ENCODE measurements around the gene IRF2.

The IRF2 gene

DNA sequence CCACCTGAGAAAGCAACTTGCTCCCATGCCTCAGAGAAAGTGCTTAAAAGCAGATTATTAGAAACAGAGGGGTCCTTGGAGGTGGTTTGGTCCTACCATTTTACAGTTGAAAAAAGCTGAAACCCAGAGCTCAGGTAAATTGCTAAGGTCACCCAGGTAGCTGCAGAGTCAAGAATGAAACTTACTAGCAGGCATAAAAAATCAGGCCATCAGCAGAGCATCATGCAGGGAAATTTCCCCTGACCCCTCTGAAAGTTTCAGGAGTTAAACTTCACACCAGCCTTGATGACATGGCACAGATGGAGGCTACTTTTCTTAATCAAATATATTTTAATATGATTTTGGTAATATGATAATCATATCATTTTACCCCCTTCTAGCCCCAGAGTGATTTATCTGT lies 70.3 kb downstream of the IRF2 start:
- DNase-seq: no peak

DNA sequence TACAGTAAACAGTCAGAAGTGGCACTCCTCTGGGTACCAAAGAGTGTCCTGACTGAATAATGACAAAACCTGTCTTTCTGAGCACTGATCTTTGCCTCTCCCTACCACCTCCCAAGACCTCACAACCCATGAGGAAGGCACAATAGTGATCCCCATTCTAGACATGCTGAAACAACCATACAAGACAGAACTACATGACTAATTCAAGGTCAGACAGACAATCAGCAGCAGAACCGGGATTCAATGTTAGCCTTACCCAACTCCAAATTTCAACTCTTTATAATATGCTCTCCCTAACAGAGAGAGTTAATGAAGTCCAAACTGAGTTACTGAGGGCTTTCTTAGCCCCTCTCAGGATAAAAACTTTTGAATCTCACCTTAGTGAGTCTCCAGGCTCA lies 71.0 kb downstream of the IRF2 start:
- DNase-seq: no peak

DNA sequence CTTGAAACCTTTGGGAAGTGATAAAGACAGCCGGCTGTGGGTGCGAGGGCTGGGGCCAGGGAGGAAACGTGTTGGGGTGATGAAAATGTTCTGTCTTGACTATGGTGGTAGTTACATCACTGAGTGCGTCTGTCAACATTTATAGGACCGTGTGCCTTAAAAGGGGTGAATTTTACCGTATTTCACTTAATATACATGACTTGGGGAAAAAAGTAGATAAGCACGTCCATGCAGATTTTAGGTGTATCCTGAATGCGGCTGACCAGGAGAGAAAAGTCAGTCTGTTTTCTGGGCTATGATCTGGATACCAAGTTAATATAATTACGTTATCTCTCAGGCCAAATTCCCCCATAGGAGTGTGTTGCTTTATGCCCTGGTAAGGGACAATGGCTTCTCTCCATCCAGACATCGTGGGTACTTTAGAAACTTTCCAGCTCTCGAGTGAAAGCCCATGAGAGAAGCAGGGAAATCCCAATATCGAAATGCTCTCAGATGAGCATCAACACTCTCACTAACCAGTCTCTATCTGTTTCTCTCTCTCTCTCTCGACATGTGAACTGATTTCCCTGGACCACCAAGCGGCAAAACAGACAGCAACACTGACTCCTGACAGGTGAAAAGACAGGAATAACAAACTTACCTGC lies 71.5 kb downstream of the IRF2 start:
- DNase-seq: no peak

DNA sequence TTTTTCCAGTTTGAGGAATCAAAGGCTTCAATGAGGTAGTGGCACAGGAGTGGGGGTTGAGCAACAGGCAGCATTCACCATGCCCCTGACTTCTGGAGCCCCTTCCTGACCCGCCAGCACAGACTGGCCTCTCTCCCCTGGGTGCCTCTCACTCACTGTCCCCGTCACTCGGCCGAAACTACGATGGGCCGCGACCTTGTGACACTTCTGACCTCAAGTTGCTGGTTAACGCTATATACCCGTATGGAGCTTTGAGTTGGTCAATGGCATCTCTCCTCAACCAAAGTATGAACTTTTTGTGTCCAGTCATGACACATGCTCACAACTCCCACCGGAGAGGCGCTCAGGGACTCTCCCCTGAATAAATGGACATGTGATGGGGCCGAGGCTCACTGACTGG lies 72.1 kb downstream of the IRF2 start:
- DNase-seq: no peak

DNA sequence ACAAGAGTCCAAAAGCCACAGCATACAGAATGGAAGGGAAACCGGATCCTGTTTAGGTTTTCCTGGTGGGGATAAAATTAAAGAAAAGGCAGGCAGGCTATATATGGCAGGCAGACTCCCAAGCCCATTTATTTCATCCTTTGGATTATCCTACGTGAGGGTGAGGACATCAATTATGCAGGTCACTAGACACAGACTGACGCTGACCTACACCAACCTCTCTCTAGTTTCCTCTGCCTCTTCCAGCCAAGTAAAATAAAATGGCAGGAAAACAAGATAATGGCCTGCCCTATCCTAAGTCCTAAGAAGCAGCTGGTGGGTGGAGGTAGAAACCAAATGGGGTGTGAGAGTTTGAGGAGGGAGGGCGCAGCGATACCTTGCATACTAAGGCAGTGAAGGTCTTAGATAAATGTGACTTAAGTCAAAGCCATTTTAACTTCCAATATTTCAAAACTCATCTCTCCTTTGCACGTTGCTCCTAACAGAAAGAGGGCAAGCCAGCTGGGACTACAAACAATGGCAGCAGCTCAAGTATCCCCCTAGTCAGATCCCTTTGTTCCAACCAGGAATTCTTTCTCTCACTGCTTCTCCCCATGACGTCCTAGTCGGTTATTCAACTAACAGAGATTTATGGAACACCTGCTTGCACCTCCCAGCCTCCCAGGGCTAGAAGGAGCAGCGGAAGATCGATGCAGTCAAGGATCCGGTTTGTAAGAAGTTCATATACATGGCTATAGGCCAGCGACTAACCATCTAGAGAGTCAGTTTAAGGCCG lies 72.8 kb downstream of the IRF2 start:
- no peak for DNase-seq

DNA sequence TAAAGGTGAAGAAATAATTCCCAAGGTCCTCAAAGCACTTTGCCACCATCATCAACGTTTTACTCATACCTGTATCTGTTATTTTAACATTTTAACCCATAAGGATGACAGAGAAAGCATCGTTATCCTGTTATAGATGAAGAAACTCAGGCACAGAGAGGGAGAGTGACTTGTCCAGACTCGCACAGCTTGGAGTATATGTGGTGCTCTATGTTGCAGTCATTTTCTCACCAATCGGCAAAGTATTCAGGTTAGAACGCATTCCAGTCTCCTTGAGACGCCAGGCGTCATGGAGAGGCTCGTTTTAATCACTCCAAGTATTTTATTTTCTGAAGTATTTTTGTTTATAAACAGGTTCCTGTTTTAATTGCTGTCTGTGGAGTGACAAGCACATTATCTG lies 73.5 kb downstream of the IRF2 start:
- DNase-seq: no peak

DNA sequence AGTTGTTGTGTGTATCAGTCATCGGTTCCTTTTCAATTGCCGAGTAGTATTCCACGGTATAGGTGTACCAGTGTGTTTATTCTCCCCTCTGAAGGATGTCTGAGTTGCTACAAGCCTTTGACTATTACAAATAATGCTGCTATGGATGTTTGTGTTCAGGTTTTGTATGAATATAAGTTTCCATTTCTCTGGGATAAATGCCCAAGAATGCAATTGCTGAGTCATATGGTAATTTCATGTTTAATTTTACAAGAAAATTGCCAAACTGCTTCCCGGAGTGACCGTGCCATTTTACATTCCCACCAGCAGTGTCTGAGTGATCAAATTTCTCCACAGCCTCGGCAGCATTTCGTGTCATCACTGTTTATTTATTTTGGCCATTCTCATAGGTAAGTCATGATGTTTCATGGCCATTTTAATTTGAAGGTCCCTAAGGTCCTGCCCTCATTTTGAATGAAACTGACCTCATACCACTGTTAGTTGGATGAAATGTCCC lies 73.9 kb downstream of the IRF2 start:
- DNase-seq: no peak

DNA sequence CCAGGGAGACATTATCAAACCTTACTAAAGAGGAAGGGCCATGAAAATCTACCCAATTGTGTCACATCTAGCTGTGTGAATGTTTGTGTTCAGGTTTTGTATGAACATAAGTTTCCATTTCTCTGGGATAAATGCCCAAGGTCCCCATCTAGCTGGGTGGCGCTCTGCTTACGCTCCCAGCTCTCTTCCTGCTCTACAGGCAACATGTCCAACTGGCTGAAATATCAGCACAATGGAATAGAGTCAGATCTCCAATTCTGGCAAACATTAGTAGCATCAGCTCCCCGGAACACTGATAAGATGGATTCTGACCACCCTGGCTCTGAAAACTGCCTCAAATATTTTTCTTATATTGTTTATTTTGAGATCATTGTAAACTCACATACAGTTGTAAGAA lies 74.8 kb downstream of the IRF2 start:
- DNase-seq: no peak

DNA sequence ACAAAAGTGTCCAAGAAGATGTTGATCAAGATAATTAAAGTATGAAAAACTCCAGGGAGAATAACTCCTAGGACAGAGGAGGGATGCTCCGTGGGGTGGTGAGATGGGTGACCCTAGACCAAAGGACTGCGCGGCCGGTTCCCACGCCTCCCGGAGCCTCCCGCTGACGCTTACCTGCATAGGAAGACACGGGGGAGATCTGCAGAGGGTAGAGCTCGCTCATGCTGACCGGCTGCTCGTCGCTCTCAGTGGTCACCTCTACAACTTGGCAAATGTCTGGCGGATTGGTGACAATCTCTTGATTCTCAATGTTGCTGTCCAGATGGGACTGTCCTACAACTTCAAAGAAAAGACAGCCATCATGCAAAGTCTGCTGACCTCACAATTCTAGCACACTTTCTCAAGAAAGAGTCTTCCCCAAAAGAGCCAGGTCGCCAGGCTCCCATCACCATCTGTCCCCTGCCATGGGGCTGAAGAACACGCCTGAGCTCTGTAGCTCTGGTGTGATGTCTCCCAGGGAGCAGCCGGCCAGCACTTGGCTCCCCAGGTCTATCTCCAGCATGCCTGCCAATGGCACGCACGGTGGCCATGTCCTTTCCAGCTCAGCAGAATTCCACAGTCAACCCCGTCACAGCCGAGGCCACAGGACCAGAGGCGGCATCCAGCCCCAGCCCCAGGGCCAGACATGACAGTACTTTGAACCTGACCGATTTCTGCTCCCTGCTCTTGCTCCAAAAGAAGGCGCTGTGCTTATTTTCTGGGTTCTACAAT lies 75.4 kb downstream of the IRF2 start:
- no peak for DNase-seq

DNA sequence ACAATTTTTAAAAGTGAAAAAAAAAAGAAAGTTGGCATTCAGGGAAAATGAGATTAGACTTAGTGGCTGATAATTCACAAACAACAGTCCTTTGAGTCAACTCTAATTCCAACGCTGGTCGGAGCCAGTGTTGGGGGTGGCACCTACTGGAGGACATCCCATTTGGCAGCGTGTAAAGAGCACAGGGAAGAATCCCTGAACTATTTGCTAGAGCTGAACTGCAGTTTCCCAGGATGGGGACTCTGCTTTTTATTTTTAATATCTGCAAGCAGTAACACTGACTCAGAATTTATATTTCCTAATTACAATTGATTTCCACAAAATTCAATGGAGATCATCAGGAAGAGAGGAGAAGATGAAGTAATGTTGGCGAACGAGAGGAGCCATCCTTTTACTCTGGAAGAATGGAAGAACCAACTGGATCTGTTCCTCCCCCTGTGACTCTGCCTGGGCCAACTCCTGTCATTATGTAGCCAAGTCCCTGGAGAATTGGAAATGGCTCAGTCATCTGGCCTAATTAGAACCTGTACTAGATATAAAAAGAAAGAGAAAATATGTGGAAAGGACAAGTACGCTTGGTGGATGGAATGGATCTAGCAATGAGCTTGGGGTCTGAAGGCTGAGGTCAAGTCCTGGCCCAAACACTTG lies 76.7 kb downstream of the IRF2 start:
- DNase-seq: no peak

DNA sequence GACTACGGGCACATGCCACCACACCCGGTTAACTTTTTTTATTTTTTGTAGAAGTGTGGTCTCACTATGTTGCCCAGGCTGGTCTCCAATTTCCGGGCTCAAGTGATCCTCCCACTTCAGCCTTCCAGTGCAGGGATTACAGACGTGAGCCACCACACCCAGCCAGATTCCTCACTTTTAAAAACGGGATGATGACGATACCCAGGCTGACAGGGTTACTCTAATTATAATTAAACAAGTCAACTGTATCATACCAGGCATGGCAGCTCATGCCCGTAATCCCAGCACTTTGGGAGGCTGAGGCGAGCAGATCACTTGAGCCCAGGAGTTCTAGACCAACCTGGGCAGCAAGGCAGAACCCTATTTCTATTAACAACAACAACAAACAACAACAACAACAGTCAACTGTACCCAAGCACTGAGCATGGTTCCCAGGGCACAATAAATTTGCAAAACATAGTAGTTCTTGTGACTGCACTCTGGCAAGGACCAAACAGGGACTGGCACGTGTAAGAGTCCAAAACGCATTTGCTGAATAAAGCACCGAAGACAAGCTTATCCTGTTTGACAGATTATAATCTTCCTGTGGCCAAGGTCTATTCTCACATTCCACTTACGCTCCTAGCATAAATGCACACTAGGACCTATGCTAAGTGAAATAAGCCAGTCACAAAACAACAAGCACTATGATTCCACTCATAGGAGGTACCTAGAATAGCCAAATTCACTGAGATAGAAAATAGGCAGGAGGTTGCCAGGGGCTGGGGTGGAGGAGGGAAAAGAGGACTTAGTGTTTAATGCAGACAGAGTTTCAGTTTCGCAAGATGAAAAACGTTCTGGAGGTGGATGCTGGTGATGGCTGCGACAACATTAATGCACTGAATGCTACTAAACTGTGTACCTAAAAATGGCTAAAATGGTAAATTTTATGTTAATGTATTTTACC lies 77.5 kb downstream of the IRF2 start:
- no peak for DNase-seq

DNA sequence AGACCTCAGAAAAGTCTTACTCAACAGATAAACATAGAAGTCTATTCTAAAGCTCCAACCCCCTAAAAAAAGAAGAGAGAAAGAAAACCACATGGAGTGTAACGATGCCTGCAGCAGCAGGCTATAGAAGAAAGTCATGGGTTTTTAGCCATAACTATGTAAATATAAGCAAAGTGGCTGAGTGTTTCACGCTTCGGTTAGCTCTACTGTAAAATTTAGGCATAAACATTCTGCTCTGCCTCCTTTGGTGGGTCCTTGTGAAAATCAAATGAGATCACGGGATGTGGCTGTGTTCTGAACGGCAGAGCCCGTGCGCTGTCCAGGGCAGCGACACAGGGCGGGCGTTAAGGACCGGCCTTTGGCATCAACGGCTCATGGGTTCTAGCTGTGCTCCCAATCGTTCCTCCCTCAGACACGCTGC lies 78.4 kb downstream of the IRF2 start:
- DNase-seq: no peak

DNA sequence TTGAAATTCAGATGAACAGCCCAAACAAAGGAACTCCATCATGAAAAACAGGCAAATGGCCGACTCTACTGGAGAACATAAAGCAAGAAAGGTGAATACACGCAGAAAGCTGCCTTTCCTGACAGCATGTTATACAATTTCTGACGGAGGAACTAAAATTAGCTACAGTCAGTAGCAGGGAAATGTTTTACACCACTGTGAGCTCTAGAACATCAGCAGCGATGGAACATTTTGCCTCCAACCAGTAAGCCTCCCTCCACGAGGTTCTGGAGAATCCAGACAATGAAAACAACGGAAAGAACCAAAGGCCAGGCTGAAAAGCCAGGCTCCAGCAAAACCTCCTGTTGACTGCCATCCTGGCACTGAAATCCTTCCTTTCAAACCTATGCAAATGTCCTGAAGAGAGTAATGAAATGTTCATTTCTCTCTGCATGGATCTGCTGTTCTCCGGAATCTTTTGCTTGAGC lies 78.9 kb downstream of the IRF2 start:
- no peak for DNase-seq

DNA sequence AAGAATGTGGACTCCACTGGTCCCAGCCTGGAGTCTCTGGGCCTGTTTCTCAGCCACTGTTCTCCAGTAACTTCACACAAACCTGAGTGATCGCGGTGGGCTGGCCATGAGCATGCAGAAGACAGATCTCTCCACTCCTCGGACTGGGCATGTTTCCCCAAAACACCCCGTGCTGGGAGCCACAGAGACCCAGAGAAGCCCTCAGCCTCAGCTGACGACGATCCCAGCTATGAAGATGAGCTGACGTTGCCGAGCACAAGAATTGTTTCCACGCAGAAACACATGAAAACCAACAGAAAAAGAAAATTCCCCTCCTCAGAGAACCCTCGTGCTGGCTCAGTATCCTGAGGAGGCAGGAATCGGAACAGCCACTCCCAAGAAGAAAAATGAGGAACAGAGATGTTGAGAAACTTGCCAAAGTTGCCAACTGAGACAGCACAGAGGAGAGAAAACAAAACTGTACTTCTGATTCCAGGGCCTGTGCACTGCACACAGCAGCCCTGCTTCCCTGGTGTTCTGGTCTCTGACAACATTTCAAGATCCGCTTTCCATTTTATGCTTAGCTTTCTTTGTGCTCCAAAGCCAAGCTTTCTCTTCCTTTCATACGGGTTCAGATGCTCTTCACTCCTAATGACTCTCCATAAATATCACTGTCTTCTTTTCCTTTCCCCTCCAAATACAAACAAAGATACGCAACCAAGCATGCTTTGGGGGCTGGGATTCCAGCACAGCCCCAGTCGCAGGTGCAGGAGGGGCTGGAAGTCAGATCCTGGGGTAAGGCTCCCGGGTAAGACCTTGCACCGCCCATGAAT lies 81.4 kb downstream of the IRF2 start:
- no peak for DNase-seq

DNA sequence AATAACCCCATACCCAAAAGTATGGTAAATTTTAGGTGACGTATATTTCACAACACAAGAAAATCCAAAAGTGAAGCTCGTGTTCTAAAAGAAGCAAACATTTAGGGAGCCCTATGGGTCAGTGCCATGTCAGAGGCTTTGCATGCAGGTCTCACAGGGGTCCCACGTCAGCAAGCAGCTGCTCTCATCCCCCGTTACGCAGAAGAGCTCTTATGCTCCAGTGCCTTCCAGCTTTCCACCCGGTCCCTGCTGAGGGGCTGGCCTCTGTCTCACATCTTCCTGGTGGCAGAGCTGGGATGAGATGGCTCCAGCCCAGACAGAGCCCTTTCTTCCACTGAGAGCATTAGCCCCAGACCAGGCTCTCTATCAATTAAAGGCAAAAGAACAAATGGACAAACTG lies 82.0 kb downstream of the IRF2 start:
- no peak for DNase-seq

DNA sequence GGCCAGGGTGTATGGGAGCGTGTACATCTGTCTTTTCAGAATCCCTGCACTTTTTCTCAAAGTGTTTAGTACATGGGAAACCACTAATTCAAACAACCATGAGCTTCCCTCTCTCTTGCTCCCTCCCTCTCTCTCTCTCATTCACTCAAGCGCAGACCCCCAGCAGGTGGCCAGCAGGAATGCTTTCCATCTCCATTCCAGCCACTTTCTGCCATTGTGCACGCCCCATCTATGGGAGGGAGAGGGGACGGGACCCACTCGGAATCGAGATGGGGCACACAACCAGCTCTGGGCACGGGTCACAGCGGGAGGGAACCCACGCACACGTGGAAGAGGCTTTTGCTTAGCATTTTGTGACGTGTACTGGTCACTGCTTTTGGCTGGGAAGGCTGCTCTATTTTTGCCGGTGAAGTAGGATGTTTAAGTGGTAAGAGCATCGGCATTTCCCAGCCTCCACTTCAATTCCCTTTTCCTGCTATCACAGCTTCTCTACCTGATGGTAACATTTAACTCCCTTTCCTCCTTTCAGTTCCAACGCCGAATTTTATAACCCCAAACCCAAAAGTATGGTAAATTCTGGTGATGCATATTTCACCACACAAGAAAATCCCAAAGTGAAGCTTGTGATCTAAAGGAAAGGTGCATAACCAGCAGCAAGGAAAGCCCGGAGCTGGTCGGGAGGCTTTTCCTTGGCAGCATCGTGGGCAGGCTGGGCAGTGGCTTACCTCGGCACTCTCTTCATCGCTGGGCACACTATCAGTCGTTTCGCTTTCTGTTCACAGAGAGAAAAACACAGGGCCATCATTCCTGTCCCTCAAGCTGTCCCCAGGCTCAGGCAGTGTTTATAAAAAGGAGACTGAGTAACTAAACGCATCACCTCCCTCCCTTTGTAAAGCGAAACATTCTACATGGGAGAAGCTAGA lies 84.1 kb downstream of the IRF2 start:
- no peak for DNase-seq

DNA sequence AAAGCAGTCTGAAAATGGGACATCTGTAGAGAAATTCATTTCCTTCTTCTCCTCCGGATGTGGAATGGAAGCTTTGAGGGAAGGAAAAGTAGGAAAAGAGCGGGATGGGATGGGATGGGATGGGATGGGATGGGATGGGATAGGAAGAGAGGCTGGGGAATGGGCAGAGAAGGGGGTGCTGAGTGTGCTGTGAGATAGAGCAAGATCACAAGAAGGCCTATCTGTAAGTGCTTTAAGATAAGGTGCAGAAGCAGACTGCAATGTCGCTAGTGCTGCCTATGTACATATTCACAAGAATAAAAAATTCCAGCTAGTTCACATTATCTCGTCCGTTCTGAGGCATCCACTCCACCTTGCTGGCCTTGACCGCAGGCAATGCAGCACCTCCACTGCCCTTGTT lies 86.2 kb downstream of the IRF2 start:
- no peak for DNase-seq

DNA sequence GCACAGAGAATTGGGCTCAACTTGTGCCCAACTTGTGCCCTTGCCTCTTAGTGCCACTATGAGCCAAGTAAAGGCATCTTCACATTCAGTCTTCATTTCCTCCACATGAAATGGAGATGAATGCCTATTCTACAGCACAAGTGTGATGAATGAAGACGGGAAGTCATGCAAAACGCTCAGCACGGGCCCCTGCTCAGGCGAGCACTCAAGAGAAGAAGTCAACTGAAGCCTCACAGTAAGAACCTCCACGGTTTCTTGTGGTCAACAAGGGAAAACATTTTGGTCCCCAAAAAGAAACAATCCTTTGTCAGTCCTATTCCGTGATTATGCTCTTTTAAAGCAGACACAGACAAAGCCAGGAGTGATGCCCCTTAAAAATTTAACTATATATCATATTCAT lies 87.0 kb downstream of the IRF2 start:
- no peak for DNase-seq

DNA sequence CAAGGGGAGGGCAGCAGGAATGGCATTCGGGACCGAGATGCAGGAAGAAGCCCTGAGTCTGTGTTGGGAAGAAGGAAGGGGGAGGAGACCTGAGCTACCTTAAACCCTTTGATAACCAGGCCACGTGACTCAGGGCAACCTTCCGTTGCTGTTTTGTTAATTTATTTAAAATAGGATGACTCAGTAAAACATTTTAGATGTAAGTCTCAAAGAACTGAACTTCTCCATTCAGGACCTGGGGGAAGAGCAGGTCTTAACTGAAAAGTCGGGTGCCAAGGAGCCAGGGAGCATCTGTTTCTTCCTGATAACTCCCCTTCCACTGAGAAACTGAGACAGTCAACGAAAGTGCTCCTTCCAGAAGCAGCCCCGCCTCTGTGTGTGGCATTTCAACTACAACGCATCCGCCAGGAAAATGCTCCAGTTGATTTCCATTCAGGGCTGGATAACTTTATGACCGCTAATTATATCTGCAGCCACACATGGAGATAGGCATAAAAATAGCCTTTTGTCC lies 88.0 kb downstream of the IRF2 start:
- DNase-seq: no peak

DNA sequence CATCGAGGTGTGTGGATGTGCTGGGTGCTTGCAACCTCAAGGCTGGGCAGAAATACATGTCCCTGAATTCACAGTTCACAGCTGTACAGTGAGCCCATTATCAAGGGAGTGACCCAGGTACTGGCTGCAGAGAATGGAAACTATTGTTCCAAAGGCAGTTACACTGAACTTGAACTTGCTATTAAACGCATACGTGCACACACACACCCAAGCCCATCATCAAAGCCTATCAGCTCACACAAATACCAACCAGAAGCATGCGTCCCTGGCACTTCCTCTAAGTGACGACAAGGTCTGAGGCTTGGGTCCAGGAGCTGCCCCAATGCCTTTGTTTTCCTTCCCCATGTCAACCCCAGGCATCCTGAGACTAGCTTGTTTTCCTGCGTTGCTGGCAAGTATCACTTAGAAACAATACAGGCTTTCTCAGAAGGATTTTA lies 88.6 kb downstream of the IRF2 start:
- DNase-seq: no peak
